Ascending aorta (tissue), 2 donors: ENCODE data around the gene VSIG4. TPM values are rescaled to one million over a fixed set of nuclear protein-coding genes. Genes with fewer than 3 reads are reported as not detected.

Source experiments
- DNase-seq, 2 donors: peaks; one replicate each; pipeline ENCODE4 v3.0.0-alpha.2; 2019; ENCODE audit warnings: low spot score in 2 of 2
- H3K27ac ChIP-seq, 2 donors: fragments of 200-600 bp; sonication (generic); one replicate each; pipeline ENCODE4 v1.5.1; 2016 to 2017; ENCODE audit warnings: mild to moderate bottlenecking in 1 of 2
- H3K27me3 ChIP-seq: fragments of 200-600 bp; sonication (generic); one replicate; pipeline ENCODE4 v1.5.1; 2017
- H3K36me3 ChIP-seq, 2 donors: fragments of 200-600 bp; sonication (generic); one replicate each; pipeline ENCODE4 v1.5.1; 2016
- H3K4me1 ChIP-seq, 2 donors: fragments of 200-600 bp; sonication (generic); one replicate each; pipeline ENCODE4 v1.5.1; 2016 to 2017; ENCODE audit warnings: mild to moderate bottlenecking in 1 of 2
- H3K4me3 ChIP-seq, 2 donors: fragments of 200-600 bp; sonication (generic); one replicate each; pipeline ENCODE4 v1.5.1; 2016 to 2017; ENCODE audit warnings: mild to moderate bottlenecking in 1 of 2
- H3K9me3 ChIP-seq, 2 donors: fragments of 200-600 bp; sonication (generic); one replicate each; pipeline ENCODE4 v1.5.1; 2016
- intact Hi-C: fragments of 100-400 bp; cut with DNase I; formaldehyde crosslinking; loops from one replicate; pipeline ENCODE4 v1.15.1; 2023
- total RNA-seq: library from RNA; depleted of rRNA; stranded (reverse); fragments of >200 nt; gene quantifications from one replicate; pipeline ENCODE4 v1.1.0, GENCODE V29; 2016
- TF ChIP-seq, protein P1 (sequence below), 3 experiments: fragments of 200-600 bp in 2 of 3; fragments of 450-650 bp in 1 of 3; sonication (generic) in 2 of 3; IDR thresholded peaks; one replicate each; pipeline ENCODE4 v1.5.1; 2016 to 2019; ENCODE audit warnings: antibody characterized with exemption in 3 of 3, mild to moderate bottlenecking in 1 of 3, moderate library complexity in 1 of 3

Gene VSIG4
- total RNA-seq, 1 donor from 2014 or later: 157 TPM

GRCh38 chrX:66004928-66005829, 34.7 kb downstream of the VSIG4 start:
- H3K36me3 ChIP-seq: no peaks in the 10 kb centered on the region
- DNase-seq: no peak
- no peak overlapping the region for H3K4me3 ChIP-seq
- no peaks in the 10 kb centered on the region for H3K27me3 ChIP-seq
- no peaks in the 10 kb centered on the region for H3K9me3 ChIP-seq
- intact Hi-C loops: no loop called here
- no peak overlapping the region for H3K27ac ChIP-seq
- TF ChIP-seq, protein P1, sequence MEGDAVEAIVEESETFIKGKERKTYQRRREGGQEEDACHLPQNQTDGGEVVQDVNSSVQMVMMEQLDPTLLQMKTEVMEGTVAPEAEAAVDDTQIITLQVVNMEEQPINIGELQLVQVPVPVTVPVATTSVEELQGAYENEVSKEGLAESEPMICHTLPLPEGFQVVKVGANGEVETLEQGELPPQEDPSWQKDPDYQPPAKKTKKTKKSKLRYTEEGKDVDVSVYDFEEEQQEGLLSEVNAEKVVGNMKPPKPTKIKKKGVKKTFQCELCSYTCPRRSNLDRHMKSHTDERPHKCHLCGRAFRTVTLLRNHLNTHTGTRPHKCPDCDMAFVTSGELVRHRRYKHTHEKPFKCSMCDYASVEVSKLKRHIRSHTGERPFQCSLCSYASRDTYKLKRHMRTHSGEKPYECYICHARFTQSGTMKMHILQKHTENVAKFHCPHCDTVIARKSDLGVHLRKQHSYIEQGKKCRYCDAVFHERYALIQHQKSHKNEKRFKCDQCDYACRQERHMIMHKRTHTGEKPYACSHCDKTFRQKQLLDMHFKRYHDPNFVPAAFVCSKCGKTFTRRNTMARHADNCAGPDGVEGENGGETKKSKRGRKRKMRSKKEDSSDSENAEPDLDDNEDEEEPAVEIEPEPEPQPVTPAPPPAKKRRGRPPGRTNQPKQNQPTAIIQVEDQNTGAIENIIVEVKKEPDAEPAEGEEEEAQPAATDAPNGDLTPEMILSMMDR (IDR thresholded peaks at IDR 0.05): no peak
- H3K4me1 ChIP-seq: no peaks in the 10 kb centered on the region

DNA sequence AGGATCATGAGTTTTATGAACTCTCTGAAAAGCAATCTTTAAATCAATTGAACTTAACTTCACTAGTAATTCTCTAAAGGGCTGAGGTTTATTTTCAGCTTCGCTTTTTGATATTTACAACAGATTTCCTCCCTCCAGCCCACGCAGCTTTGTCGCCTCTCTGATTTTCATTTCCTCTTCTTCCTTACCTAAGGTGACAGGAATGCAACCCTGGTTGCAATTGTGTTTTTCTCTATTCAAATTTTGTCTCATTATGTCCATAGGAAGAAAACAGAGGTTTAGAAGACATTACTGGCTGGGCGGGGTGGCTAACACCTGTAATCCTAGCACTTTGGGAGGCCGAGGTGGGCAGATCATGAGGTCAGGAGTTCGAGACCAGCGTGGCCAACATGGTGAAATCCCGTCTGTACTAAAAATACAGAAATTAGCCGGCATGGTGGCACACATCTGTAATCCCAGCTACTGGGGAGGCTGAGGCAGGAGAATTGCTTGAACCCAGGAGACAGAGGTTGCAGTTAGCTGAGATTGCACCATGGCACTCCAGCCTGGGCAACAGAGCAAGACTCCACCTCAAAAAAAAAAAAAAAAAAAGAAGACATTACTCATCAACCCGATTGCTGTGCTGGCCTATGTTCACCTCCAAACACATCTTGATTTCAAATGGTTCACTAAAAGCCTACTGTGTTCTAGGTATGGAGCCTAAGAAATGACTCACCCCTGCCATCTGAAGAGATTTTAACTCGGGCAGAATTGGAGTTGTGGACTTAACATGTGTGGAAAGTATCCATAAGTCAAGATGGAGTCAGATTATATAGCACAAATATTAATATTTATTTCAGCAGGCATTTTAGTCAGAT, 36.8 kb downstream of the VSIG4 start:
- Histone ChIP-seq H3K36me3 (no peaks in the 10 kb centered on the region), H3K4me3 (no peak overlapping the region), H3K9me3 (no peaks in the 10 kb centered on the region), H3K27ac (no peak overlapping the region), H3K4me1 (no peaks in the 10 kb centered on the region), H3K27me3 (no peaks in the 10 kb centered on the region)
- TF ChIP-seq, protein P1 (IDR thresholded peaks at IDR 0.05): no peak
- no peak for DNase-seq
- intact Hi-C loops: no loop called here

GRCh38 chrX:66001596-66001995, 38.3 kb downstream of the VSIG4 start:
- Histone ChIP-seq H3K4me3 (no peak overlapping the region), H3K27ac (no peak overlapping the region), H3K27me3 (no peaks in the 10 kb centered on the region), H3K4me1 (no peaks in the 10 kb centered on the region), H3K9me3 (no peaks in the 10 kb centered on the region), H3K36me3 (no peaks in the 10 kb centered on the region)
- intact Hi-C loops: no loop called here
- no peak for DNase-seq
- TF ChIP-seq, protein P1 (IDR thresholded peaks at IDR 0.05): no peak

GRCh38 chrX:66000628-66001272, 39.1 kb downstream of the VSIG4 start:
- TF ChIP-seq, protein P1 (IDR thresholded peaks at IDR 0.05): no peak
- DNase-seq: no peak
- intact Hi-C loops: no loop called here

DNA sequence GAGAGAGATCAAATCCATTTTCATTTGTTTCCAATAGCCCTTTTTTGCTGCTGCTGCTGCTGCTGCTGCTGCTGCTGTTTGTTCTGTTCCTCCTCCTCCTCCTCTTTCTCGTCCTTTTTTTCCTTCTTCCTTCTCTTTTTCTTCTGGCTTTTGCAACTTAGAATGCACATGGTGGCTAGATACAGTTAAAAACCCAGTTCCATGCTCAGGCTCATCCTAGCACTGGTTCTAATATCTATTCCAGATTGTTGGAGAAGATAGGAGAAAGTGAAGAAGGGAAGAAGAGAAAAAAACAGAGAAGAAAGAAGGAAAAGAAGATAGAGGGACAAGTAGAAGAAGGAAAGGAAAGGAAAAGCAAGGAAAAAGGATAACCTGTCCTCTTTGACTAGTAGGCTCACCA, 39.7 kb downstream of the VSIG4 start:
- DNase-seq: no peak
- no peaks in the 10 kb centered on the region for H3K4me1 ChIP-seq
- no peaks in the 10 kb centered on the region for H3K27me3 ChIP-seq
- H3K27ac ChIP-seq: no peak overlapping the region
- intact Hi-C loops: no loop called here
- no peaks in the 10 kb centered on the region for H3K36me3 ChIP-seq
- no peak overlapping the region for H3K4me3 ChIP-seq
- TF ChIP-seq, protein P1 (IDR thresholded peaks at IDR 0.05): no peak
- no peaks in the 10 kb centered on the region for H3K9me3 ChIP-seq

More at GRCh38 chrX:66000628-66001272, 39.1 kb downstream of the VSIG4 start:
- Histone ChIP-seq H3K36me3 (no peaks in the 10 kb centered on the region), H3K4me3 (no peak overlapping the region), H3K9me3 (no peaks in the 10 kb centered on the region), H3K27ac (no peak overlapping the region), H3K27me3 (no peaks in the 10 kb centered on the region), H3K4me1 (no peaks in the 10 kb centered on the region)
